ENCODE data around the gene FANCG. TPM values are rescaled to one million over a fixed set of nuclear protein-coding genes. Genes with fewer than 3 reads are reported as not detected.

FANCG gene
- 34.3 to 57.5 TPM (median 54.2 TPM) in 5 replicates for total RNA-seq (2022; extraction: Qiagen RNA extraction; ENCODE audit: low read depth)

DNA sequence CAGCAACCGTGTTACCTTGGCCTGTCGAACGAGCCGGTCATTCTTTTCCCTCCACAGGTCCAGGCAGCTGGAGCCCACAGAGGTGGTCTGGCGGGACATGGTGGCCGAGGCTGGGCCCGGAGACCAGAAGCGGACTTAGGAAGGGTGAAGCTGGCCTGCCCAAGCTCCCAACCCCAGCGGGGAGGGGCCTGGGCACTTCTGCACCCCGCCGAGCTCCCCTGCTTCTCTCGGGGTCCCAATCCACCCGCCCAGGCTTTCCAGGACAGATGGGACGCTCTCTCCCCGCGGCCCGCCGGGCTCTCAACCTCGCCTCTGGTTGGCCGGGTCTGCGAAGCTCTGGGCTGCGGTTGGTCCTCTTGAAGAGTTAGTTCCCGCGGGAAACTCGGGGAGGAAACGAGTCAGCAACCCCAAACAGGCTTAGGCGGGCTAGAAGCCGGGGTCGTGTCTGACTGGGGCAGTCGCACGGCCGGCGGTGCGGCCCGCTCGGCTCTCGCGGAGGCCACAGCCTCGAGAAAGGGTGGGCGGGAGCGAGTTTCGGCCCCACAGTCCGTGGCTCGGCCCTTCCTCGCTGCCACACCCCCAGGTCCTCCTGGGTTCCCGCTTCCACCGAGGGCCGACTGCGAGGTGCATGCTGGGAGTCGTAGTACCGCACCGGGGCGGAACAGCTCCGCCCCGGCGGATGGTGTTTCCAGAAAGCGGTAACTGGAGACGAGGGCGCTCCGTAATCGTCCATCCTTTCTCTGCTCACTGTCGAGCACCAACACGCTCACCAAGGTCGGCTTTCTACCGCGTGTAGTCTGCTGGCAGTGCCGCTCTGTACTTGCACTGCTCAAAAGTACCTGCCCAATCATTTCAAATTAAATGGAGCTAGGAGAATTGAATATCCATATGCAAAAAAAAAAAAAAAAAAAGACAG lies at the start of gene FANCG:
FANCG (minus strand) TSS at position 517 of the 916 bp plus-strand sequence; CDS start at position 99, 418 bp downstream.

DNA sequence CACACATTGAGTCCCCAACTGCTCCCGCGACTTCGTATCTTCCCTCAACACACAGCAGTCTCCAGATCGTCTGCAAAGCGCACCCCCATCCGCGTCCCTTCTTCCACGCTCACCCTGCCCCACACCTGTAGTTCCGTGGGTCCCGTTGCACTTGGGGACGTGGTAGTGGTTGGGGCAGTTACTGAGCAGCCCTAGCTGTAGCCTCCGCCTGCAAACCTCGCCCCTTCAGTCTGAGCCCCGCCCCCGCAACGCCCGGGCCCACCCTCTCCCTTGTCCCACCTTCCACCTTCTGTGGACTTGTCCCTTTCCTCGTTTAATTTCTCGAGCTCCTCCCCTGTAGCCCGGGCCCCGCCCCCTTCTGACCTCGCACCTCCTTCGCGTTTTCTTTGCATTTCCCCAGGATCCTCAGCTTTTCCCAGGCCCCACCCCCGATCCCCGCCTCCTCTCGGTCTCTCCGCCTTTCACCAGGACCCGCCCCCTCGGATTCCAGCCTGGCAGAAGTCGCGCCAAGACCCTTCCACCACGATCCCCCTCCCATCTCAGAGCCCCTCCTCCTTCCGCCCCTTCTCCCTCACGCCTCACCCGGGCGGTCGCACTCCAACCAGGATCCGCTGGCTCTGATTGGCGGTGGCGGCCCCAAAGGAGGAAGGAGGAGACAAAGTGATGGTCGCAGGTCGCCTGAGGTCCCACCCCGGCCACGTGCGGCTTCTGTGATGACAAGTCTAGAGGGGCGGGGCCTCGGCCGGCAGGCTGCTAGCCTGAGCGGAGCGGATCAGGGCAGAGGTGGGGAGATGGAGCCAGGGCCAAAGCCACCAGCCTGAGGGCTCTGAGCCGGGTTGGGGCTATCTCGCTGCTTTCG lies 36.2 kb upstream of the FANCG start, which contains the start of gene ATOSB:
ATOSB (minus strand) TSS at position 183 of the 859 bp plus-strand sequence. CDS start 7,588 bp downstream, outside the sequence.

DNA sequence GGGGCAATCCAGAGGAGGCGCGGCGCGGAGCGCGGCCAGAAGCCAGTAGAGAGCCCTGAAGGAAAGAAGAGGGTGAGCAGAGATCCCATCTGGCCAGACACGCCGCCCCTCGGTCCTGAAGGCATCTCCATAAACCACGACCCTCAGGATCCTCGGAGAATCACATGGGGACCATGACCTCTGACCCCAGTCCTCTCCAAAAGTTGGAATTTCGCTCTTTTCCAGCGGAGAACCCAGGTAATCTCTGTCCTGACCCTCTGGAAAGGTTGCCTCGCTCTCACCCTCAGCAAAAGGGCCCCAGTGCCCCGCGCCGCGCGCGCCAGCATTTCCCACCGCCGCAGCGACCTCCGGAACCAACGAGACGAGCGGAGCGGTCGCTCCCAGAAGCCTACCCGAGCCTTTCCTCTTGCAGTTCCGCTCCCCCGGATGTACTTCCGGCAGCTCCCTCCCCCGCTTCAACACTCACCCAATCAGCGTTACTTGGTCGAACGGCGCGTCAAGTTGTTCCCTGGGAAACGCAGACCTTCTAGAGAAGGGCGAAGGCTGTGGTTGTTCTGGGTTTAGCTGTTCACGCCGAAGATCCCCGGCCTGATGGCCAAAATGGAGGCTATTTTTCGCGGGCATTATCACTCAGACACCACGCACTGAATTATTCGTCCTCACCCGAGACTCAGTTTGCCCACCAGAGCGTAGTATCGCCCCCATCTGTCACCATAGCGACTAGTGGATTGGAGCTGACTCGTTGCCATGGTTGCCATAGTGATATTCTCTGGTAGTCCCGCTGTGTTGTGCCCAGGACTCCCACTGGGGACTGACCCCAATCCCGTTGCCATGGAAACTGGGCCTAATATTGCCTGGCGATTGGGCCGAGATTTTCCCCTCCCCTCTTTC lies 23.3 kb upstream of the FANCG start, which contains the start of gene STOML2:
STOML2 (minus strand) TSS at position 363 of the 891 bp plus-strand sequence; CDS start at position 326, 37 bp downstream.

DNA sequence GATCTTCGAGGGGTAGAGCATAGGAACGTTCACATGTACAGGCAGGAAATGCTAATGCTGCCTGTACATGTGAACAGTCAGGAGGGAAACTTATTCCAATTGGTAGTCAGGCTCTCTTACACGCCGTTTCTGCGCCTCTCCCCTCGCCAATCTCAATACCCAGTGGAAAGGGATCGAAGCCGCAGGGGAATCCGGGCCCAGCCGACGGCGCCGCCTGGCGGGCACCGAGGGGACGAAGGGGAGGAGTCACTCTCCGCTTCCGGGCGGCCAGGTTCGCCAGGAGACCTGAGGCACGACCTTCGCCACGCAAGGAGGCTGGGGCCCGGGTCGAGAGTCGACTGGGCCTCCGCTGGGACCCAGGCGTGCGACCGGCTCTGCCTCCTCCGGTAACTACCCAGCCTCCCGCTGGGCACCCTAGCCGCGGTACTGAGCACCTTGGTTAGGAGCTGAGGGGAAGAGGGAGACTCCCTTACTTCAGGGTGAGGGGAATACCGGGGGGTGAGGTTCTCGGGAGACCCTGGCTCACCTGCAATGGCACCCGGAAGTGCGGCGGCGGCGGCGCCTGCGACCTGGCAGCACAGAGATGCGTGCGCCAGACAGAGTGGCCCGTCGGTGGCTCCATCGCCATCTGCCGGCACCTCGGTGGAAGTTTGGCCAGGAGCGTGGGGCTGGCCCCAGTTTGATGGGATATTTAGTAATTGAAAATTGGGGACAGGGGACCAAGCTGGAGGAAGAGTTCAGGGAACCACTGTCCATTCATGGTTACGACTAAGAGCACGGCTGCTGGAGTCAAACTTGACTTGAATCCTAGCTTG lies 16.5 kb upstream of the FANCG start, which contains the start of gene PIGO:
PIGO (minus strand) TSS at position 557 of the 815 bp plus-strand sequence. CDS start 1,026 bp downstream, outside the sequence.

DNA sequence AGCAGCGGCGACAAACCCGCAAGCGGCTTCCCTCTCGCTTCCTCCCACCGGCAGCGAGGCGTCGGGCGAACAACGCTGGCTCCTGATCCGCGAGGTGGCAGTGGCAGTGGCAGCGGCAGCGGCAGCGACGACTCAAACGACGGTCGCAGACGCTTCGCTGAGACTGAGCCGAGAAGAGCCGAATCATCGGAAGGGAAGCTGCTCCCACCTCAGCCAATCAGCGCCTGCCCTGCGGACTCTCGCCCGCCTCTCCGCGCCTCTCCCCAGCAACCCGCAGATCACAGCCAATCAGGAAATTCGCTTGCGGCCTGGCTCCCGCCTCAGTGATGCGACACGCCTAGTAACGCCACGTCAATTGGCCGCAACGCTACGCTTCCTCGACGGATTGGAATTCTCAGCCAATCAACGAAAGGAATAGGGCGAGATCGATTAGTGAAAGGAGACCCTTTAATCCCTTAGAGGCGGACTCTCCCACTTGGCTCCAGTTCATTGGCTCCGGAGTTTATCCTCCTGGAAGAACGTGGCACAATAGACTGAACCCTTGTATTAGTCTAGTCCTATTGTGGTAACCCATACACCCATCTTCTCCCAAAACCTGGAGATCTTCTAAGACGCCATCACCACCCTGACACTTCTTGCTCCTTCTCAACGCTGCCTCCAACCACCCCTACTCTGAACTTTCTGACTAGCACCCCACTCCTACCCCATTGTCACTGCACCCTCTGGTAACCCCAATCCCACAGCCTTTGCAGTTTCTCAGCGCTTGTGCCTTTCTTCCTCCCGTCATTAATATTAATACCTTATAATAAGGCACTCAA lies 7.1 kb downstream of the FANCG start, which contains the start of gene VCP:
VCP (minus strand) TSS at position 165 of the 818 bp plus-strand sequence. CDS start 272 bp downstream, outside the sequence.

Other genes with a start within 250 kb of the FANCG start
- 0.12 to 0.31 TPM (median 0.20 TPM) in 4 of 5 replicates, not detected in the other for gene PHF24, start 121.7 kb downstream of the FANCG start, total RNA-seq (2022; extraction: Qiagen RNA extraction; ENCODE audit: low read depth)
- gene DNAJB5, start 90.2 kb downstream of the FANCG start, total RNA-seq (2022; extraction: Qiagen RNA extraction; ENCODE audit: low read depth) = 3.6 to 5.4 TPM (median 4.9 TPM) in 5 replicates
- 277 to 304 TPM (median 295 TPM) in 5 replicates for gene VCP, start 7.3 kb downstream of the FANCG start, total RNA-seq (2022; extraction: Qiagen RNA extraction; ENCODE audit: low read depth)
- 34.3 to 51.9 TPM (median 49.7 TPM) in 5 replicates for gene PIGO, start 16.6 kb upstream of the FANCG start, total RNA-seq (2022; extraction: Qiagen RNA extraction; ENCODE audit: low read depth)
- gene STOML2, start 23.2 kb upstream of the FANCG start, total RNA-seq (2022; extraction: Qiagen RNA extraction; ENCODE audit: low read depth) = 214 to 282 TPM (median 254 TPM) in 5 replicates
- gene ATOSB, start 35.9 kb upstream of the FANCG start, total RNA-seq (2022; extraction: Qiagen RNA extraction; ENCODE audit: low read depth) = 6.5 to 10.2 TPM (median 8.7 TPM) in 5 replicates
- gene UNC13B, start 82.1 kb upstream of the FANCG start, total RNA-seq (2022; extraction: Qiagen RNA extraction; ENCODE audit: low read depth) = 8.2 to 9.2 TPM (median 8.7 TPM) in 5 replicates